CD14-positive monocyte (primary cell): ENCODE results near the gene PIEZO1. TPM values are rescaled to one million over a fixed set of nuclear protein-coding genes. Genes with fewer than 3 reads are reported as not detected.

Experiments
- DNase-seq, 3 donors: peaks; one replicate each; pipeline ENCODE4 v3.0.0-alpha.2; 2011 to 2022
- H2AFZ ChIP-seq: 2 replicates; pipeline ENCODE4 v1.6.0; 2012; ENCODE audit warnings: mild to moderate bottlenecking, low read depth, low read length, inconsistent platforms; ENCODE audit not compliant: insufficient read depth, poor library complexity, severe bottlenecking
- H3K27ac ChIP-seq, 2 donors: 1 replicate in 1 of 2; 2 replicates in 1 of 2; pipeline ENCODE4 v1.5.1; 2012 to 2013; ENCODE audit warnings: low read length in 2 of 2, control low read depth in 1 of 2, inconsistent platforms in 1 of 2, low read depth in 1 of 2, mild to moderate bottlenecking in 1 of 2
- H3K27me3 ChIP-seq, 2 donors: one replicate each; pipeline versions ENCODE4 v1.6.0 to v1.6.1; 2011 to 2013; ENCODE audit warnings: low read length in 2 of 2; ENCODE audit not compliant: control insufficient read depth in 2 of 2, insufficient read depth in 2 of 2
- H3K36me3 ChIP-seq, 2 donors: replicated peaks in 1 of 2; 1 replicate in 1 of 2; 2 replicates in 1 of 2; pipeline versions ENCODE4 v1.5.1 to v1.6.1; 2012 to 2013; ENCODE audit warnings: low read length in 2 of 2, control low read depth in 1 of 2, inconsistent platforms in 1 of 2, mild to moderate bottlenecking in 1 of 2; ENCODE audit not compliant: insufficient read depth in 2 of 2, control insufficient read depth in 1 of 2
- H3K4me1 ChIP-seq, 2 donors: 1 replicate in 1 of 2; 2 replicates in 1 of 2; pipeline versions ENCODE4 v1.5.1 to v1.6.1; 2012 to 2013; ENCODE audit warnings: low read length in 2 of 2, control low read depth in 1 of 2, inconsistent platforms in 1 of 2, mild to moderate bottlenecking in 1 of 2, moderate library complexity in 1 of 2; ENCODE audit not compliant: insufficient read depth in 2 of 2, control insufficient read depth in 1 of 2
- H3K4me2 ChIP-seq: replicated peaks from 2 replicates; pipeline ENCODE3; 2012; ENCODE audit warnings: low read length, moderate library complexity, mild to moderate bottlenecking; ENCODE audit not compliant: poor library complexity, severe bottlenecking; ENCODE audit errors: extremely low read depth
- H3K4me3 ChIP-seq, 3 experiments: fragments of 200-600 bp in 1 of 3; sonication (generic) in 1 of 3; replicated peaks in 1 of 3; 1 replicate in 2 of 3; 2 replicates in 1 of 3; pipeline ENCODE4 v1.5.1; 2011 to 2013; ENCODE audit warnings: low read length in 3 of 3, mild to moderate bottlenecking in 3 of 3, control low read depth in 2 of 3, low read depth in 2 of 3, inconsistent platforms in 1 of 3, moderate library complexity in 1 of 3
- H3K79me2 ChIP-seq: 2 replicates; pipeline ENCODE4 v1.6.0; 2012; ENCODE audit warnings: mild to moderate bottlenecking, control low read depth, inconsistent platforms, low read length, moderate library complexity; ENCODE audit not compliant: insufficient read depth
- H3K9ac ChIP-seq: 2 replicates; pipeline ENCODE4 v1.6.0; 2017; ENCODE audit warnings: low read length, mild to moderate bottlenecking; ENCODE audit not compliant: insufficient read depth, poor library complexity, severe bottlenecking
- H3K9me3 ChIP-seq, 2 donors: replicated peaks in 1 of 2; 1 replicate in 1 of 2; 2 replicates in 1 of 2; pipeline versions ENCODE4 v1.5.1 to v1.6.1; 2012 to 2013; ENCODE audit warnings: low read length in 2 of 2, control low read depth in 1 of 2; ENCODE audit not compliant: control insufficient read depth in 1 of 2, insufficient read depth in 1 of 2
- H4K20me1 ChIP-seq: 2 replicates; pipeline ENCODE4 v1.6.0; 2012; ENCODE audit warnings: mild to moderate bottlenecking, low read length, control low read depth, moderate library complexity; ENCODE audit not compliant: insufficient read depth
- H3K27ac Mint-ChIP-seq, 7 donors: one replicate each; pipeline ENCODE4 v1.8.0; 2020; ENCODE audit warnings: mild to moderate bottlenecking in 7 of 7, mixed read lengths in 7 of 7, moderate library complexity in 6 of 7, inconsistent platforms in 2 of 7
- H3K27me3 Mint-ChIP-seq, 3 donors: one replicate each; pipeline ENCODE4 v1.8.0; 2021 to 2022; ENCODE audit warnings: low read depth in 3 of 3, mild to moderate bottlenecking in 3 of 3, mixed read lengths in 3 of 3, moderate library complexity in 3 of 3, inconsistent platforms in 1 of 3
- H3K36me3 Mint-ChIP-seq, 2 donors: one replicate each; pipeline ENCODE4 v1.8.0; 2020; ENCODE audit warnings: mixed read lengths in 2 of 2, inconsistent platforms in 1 of 2, mild to moderate bottlenecking in 1 of 2
- H3K4me1 Mint-ChIP-seq: one replicate; pipeline ENCODE4 v1.8.0; 2020; ENCODE audit warnings: mild to moderate bottlenecking, mixed read lengths
- H3K4me3 Mint-ChIP-seq, 2 donors: one replicate each; pipeline ENCODE4 v1.8.0; 2020; ENCODE audit warnings: mild to moderate bottlenecking in 2 of 2, mixed read lengths in 2 of 2, moderate library complexity in 1 of 2
- H3K9me3 Mint-ChIP-seq, 7 donors: one replicate each; pipeline ENCODE4 v1.8.0; 2020 to 2022; ENCODE audit warnings: mixed read lengths in 7 of 7, mild to moderate bottlenecking in 6 of 7, moderate library complexity in 6 of 7, inconsistent platforms in 2 of 7
- WGBS: methylation state at CpG from one replicate; pipeline ENCODE4 v1.1.5; 2013; ENCODE audit warnings: missing lambda C conversion rate; ENCODE audit not compliant: insufficient coverage; 5-methylcytosine and 5-hydroxymethylcytosine counted together
- intact Hi-C, 2 donors: fragments of 100-400 bp; cut with micrococcal nuclease; formaldehyde crosslinking; loops; one replicate each; pipeline versions ENCODE4 v1.15.0 to v1.15.1; 2023
- polyA plus RNA-seq, 3 donors: library from polyadenylated mRNA; depleted of rRNA in 1 of 3; unstranded in 2 of 3; stranded (reverse) in 1 of 3; fragments of 300-500 nt in 2 of 3; fragments of >200 nt in 1 of 3; fragmentation: Illumina TruSeq in 2 of 3; gene quantifications; 1 replicate in 2 of 3; 2 replicates in 1 of 3; pipeline ENCODE4 v1.2.3, GENCODE V29; 2012 to 2021
- TF ChIP-seq, protein P1 (sequence below): fragments of 200-600 bp; IDR thresholded peaks from one replicate; pipeline ENCODE4 v1.8.0; 2022; ENCODE audit warnings: antibody characterized with exemption, mild to moderate bottlenecking

PIEZO1 gene
- polyA plus RNA-seq, 3 donors, result 10.2 to 405 (median 15.0) TPM

DNA sequence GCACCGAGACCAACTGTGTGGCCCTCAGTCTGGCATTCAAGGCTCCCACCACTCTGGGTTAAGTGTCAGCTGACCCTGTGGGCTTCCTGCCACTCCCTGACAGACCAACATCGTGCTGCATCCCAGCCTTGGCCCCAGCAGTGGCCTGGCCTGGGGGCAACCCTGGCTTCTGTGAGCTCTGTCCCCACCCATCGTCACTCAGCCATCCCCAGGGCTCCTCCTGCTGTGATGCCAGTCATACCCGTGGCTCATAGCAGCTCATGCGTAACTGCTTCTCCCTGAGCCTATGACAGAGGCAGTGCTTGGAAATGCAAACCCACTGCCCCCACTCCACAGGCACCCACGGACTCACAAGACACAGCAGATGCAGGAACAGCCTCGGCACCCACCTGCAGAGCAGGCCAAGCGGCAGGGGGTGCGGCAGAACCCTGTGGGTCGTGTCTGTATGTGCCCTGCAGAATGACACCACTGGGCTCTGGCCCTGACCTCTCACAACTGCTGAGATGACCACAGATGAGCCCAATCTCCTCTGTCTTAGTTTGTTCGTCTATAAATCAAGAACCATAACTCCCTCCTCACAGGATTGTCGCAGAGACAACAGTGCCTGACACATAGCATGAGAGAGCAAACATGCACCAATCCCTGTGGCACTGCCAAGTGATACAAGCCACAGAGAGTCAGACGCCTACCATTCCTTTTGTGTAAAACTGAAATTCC, 26.6 kb downstream of the PIEZO1 start:
- intact Hi-C loops, result no loop called here
- H3K36me3 ChIP-seq, result peaks cover 18 to 40% of the 10 kb centered on the region in 2 donors
- Mint-ChIP-seq H3K36me3 (peaks cover 9 to 26% of the 10 kb centered on the region in 2 donors), H3K4me1 (peaks cover 29% of the 10 kb centered on the region), H3K9me3 (peaks cover 0 to 1% (median 0%) of the 10 kb centered on the region in 7 donors), H3K27ac (peak overlapping the region in 4 of 7 donors; percentile 46 to 73 (median 54)), H3K27me3 (peaks cover 0 to 2% (median 2%) of the 10 kb centered on the region in 3 donors), H3K4me3 (no peak overlapping the region)
- H3K9ac ChIP-seq, result no peak overlapping the region
- H4K20me1 ChIP-seq, result peaks cover 100% of the 10 kb centered on the region
- no peaks in the 10 kb centered on the region for H3K27me3 ChIP-seq
- 83% methylated on average over 13 of the region's 13 CpGs for WGBS
- no peak for DNase-seq
- H3K4me1 ChIP-seq, result peaks cover 0 to 17% of the 10 kb centered on the region in 2 donors
- no peak overlapping the region for H3K4me3 ChIP-seq
- H3K79me2 ChIP-seq, result peaks cover 100% of the 10 kb centered on the region
- no peak overlapping the region for H3K4me2 ChIP-seq
- H3K9me3 ChIP-seq, result no peaks in the 10 kb centered on the region
- TF ChIP-seq, protein P1, sequence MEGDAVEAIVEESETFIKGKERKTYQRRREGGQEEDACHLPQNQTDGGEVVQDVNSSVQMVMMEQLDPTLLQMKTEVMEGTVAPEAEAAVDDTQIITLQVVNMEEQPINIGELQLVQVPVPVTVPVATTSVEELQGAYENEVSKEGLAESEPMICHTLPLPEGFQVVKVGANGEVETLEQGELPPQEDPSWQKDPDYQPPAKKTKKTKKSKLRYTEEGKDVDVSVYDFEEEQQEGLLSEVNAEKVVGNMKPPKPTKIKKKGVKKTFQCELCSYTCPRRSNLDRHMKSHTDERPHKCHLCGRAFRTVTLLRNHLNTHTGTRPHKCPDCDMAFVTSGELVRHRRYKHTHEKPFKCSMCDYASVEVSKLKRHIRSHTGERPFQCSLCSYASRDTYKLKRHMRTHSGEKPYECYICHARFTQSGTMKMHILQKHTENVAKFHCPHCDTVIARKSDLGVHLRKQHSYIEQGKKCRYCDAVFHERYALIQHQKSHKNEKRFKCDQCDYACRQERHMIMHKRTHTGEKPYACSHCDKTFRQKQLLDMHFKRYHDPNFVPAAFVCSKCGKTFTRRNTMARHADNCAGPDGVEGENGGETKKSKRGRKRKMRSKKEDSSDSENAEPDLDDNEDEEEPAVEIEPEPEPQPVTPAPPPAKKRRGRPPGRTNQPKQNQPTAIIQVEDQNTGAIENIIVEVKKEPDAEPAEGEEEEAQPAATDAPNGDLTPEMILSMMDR, result no peak
- H3K27ac ChIP-seq, result peak overlapping the region in 1 of 2 donors; percentile 56
- no peak overlapping the region for H2AFZ ChIP-seq

- Histone ChIP-seq H4K20me1 (peaks cover 98% of the 10 kb centered on the region), H3K27me3 (no peaks in the 10 kb centered on the region), H2AFZ (no peak overlapping the region), H3K9me3 (no peaks in the 10 kb centered on the region), H3K9ac (no peak overlapping the region), H3K4me2 (no peak overlapping the region), H3K27ac (no peak overlapping the region), H3K4me1 (peaks cover 0 to 17% of the 10 kb centered on the region in 2 donors), H3K36me3 (peaks cover 28 to 42% of the 10 kb centered on the region in 2 donors), H3K79me2 (peaks cover 97% of the 10 kb centered on the region), H3K4me3 (no peak overlapping the region)
- no peak for DNase-seq
- Mint-ChIP-seq H3K27ac (peak overlapping the region in 1 of 7 donors; percentile 41), H3K4me3 (no peak overlapping the region), H3K27me3 (peaks cover 0 to 2% (median 2%) of the 10 kb centered on the region in 3 donors), H3K9me3 (peaks cover 0 to 1% (median 0%) of the 10 kb centered on the region in 7 donors), H3K4me1 (peaks cover 27% of the 10 kb centered on the region), H3K36me3 (peaks cover 14 to 37% of the 10 kb centered on the region in 2 donors)
- TF ChIP-seq, protein P1, result no peak
- WGBS, result 89% methylated on average over 23 of the region's 23 CpGs
- intact Hi-C loops, result no loop called here
Observed at GRCh38 chr16:88755745-88756443, 29.1 kb downstream of the PIEZO1 start.
